Measurements from ENCODE around the gene KCNK6. TPM values are rescaled to one million over a fixed set of nuclear protein-coding genes. Genes with fewer than 3 reads are reported as not detected.

KCNK6 gene
- total and polyA plus RNA-seq, 2 of the 8 experiments (the other 6 are each of a cell fraction or from before 2014, with no cell fraction given), result 10.6 to 13.3 TPM

DNA sequence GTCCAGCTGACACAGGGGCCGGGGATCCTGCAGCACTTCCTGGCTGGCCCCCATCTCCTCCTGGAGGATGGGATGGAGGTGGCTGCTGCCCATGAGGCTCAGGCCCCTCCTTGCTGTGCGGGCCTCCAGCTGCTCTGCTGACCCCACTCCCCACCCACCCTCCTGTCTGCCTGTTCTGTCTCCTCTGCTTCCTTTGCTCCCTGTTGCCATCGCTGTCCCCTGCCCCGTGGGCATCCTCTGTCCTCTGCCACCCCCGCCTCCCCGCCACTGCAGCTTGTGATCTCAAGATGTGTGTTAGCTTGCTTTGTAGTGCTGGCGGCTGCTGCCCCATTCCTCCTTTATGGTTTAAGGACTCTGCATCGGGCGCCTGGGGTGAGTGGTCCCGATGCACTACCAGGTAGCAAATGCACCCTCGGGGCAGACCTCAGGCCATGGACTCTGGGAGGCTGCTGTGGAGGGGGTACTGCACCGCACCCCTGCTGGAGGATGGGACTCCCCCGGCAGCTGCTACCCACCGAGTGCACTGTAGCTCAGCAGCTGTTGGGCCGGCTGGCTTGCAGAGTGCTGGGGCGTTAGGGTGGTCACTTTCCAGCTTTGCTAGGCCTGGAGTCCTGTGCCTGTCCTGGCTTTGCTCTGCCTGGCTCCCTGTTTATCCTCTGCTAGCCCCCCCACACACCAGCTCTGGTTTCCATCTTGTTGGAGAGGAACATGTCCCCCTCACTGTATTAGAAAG lies 31.4 kb upstream of the KCNK6 start (continued):
- TF ChIP-seq, protein P1, sequence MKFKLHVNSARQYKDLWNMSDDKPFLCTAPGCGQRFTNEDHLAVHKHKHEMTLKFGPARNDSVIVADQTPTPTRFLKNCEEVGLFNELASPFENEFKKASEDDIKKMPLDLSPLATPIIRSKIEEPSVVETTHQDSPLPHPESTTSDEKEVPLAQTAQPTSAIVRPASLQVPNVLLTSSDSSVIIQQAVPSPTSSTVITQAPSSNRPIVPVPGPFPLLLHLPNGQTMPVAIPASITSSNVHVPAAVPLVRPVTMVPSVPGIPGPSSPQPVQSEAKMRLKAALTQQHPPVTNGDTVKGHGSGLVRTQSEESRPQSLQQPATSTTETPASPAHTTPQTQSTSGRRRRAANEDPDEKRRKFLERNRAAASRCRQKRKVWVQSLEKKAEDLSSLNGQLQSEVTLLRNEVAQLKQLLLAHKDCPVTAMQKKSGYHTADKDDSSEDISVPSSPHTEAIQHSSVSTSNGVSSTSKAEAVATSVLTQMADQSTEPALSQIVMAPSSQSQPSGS (IDR thresholded peaks at IDR 0.05; ENCODE audit: low read length), result no peak
- TF ChIP-seq SIN3A (conservative IDR thresholded peaks at IDR 0.05 in 1 of 2, IDR thresholded peaks at IDR 0.05 in 1 of 2; ENCODE audit: low read depth in 1 of 2, low read length in 2 of 2) (no peak), RAD21 (IDR thresholded peaks at IDR 0.05 in 1 of 2, conservative IDR thresholded peaks at IDR 0.05 in 1 of 2; ENCODE audit: low read depth in 2 of 2, low read length in 2 of 2) (no peak), EZH2 (IDR thresholded peaks at IDR 0.05; ENCODE audit: low read depth, low read length, severe bottlenecking) (no peak), POLR2A (IDR thresholded peaks at IDR 0.05; ENCODE audit: control extremely low read depth in 1 of 2, low read depth in 2 of 2, low read length in 2 of 2) (no peak), E2F6 (IDR thresholded peaks at IDR 0.05) (no peak), ZNF274 (IDR thresholded peaks at IDR 0.05; ENCODE audit: borderline replicate concordance, extremely low read depth, low read length) (no peak)

Measured in H1 (cell line).